DMS79 (cell line): Measurements from ENCODE around the gene PCDHA5.
"Not testable (repeated sequence)": the region's sequence is repeated elsewhere in the genome, so short reads cannot be mapped to it uniquely, and the experiment has no call there.

Experiments
- DNase-seq: peaks from one replicate; lab custom pipeline; 2025; lab: John Stamatoyannopoulos, UW

The PCDHA5 gene

GRCh38 chr5:140821375-140822280, at the start of gene PCDHA5:
Gene PCDHA5 (plus strand): TSS chr5:140821613.
- DNase-seq: no peak

GRCh38 chr5:140780512-140780911, 40.9 kb upstream of the PCDHA5 start:
- no peak for DNase-seq

DNA sequence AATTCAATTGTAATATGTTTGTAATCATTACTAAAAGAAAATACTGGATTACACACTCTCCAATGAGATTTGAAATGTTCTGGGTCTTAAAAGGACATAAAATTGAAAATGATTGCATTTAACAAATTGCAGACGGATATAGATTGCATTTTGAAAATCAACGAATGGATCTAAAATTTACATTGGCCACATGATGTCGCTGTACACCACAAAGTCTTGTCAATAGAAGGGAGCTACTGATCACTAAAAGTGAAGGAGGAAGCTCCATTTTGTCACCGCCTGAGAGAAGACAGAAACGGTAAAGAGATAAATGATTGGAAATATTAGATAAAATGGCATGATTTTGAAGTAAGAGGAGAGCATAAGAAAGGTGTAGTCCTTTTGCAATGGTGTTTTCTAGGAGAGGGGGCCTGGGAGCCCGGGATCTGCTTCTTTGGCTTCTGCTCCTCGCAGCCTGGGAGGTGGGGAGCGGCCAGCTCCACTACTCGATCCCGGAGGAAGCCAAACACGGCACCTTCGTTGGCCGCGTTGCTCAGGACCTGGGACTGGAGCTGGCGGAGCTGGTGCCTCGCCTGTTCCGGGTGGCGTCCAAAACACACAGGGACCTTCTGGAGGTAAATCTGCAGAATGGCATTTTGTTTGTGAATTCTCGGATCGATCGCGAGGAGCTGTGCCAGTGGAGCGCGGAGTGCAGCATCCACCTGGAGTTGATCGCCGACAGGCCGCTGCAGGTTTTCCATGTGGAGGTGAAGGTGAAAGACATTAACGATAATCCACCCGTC, 35.3 kb upstream of the PCDHA5 start, which contains the start of gene PCDHA1:
Gene PCDHA1 (plus strand): TSS at position 236 of the 782 bp plus-strand sequence.
- DNase-seq: no peak

GRCh38 chr5:140787422-140787821, 34.0 kb upstream of the PCDHA5 start:
- not testable (repeated sequence) for DNase-seq

DNA sequence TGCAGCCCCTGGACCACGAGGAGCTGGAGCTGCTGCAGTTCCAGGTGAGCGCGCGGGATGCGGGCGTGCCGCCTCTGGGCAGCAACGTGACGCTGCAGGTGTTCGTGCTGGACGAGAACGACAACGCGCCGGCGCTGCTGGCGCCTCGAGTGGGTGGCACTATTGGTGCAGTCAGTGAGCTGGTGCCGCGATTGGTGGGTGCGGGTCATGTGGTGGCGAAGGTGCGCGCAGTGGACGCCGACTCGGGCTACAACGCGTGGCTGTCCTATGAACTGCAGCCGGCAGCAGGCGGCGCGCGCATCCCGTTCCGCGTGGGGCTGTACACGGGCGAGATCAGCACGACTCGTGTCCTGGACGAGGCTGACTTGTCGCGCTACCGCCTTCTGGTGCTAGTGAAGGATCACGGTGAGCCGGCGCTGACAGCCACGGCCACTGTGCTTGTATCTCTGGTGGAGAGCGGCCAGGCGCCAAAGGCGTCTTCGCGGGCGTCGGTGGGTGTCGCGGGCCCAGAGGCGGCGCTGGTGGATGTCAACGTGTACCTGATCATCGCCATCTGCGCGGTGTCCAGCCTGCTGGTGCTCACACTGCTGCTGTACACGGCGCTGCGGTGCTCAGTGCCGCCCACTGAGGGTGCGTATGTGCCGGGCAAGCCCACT, 33.4 kb upstream of the PCDHA5 start:
- not testable (repeated sequence) for DNase-seq

DNA sequence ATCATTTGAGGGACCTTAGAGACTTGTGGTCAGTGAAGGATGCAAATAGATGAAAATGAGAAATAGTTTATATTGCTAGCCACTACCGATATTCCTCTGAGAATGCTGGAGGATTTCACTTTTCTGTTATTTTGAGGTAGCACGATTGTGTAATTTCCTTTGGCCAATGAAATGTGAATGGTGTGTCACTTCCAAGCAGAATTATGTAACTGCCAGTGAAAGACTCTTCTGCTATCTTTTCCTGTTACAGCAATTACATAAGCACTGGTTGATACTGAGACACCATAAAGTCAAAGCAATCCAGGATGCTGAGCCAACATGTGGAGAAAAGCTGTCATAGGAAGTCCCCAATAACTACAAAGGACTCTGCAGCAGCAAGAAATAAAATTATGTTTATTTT, 30.3 kb upstream of the PCDHA5 start:
- no peak for DNase-seq

DNA sequence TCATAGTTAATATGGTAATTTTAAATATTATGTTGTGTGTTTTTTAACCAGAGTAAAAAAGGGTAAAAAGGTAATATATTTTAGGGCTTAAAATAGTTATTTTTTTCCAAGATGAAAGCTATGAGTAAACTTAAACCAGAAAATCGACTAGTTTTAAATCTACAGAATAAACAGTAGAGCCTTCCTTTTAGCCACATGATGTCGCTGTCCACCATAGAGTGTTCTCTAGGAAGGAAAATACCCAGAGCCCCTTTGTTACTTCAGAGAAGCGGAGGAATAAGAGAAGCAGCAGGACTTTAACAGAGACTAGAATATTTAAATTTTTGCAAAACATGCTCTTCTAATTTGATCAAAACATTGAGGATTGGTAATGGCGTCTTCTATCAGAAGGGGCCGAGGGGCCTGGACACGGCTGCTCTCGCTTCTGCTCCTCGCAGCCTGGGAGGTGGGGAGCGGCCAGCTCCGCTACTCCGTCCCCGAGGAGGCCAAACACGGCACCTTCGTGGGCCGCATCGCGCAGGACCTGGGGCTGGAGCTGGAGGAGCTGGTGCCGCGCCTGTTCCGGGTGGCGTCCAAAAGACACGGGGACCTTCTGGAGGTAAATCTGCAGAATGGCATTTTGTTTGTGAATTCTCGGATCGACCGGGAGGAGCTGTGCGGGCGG, 26.7 kb upstream of the PCDHA5 start, which contains the start of gene PCDHA2:
Gene PCDHA2 (plus strand): TSS at position 258 of the 664 bp plus-strand sequence.
- DNase-seq: no peak

GRCh38 chr5:140795259-140795641, 26.2 kb upstream of the PCDHA5 start:
- DNase-seq: no peak

GRCh38 chr5:140796072-140796717, 25.2 kb upstream of the PCDHA5 start:
- not testable (repeated sequence) for DNase-seq

DNA sequence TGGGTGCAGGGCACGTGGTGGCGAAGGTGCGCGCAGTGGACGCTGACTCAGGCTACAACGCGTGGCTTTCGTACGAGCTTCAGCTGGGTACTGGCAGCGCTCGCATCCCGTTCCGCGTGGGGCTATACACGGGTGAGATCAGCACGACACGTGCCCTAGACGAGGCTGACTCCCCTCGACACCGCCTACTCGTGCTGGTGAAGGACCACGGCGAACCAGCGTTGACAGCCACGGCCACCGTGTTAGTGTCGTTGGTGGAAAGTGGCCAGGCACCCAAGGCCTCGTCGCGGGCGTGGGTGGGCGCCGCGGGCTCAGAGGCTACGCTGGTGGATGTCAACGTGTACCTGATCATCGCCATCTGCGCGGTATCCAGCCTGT, 24.7 kb upstream of the PCDHA5 start:
- no peak for DNase-seq

- no peak for DNase-seq
Measured at GRCh38 chr5:140800816-140801493, 20.5 kb upstream of the PCDHA5 start, which contains the start of gene PCDHA3. Gene PCDHA3 (plus strand): TSS chr5:140801057.

- no peak for DNase-seq
Measured at GRCh38 chr5:140801494-140801841, 19.9 kb upstream of the PCDHA5 start.

DNA sequence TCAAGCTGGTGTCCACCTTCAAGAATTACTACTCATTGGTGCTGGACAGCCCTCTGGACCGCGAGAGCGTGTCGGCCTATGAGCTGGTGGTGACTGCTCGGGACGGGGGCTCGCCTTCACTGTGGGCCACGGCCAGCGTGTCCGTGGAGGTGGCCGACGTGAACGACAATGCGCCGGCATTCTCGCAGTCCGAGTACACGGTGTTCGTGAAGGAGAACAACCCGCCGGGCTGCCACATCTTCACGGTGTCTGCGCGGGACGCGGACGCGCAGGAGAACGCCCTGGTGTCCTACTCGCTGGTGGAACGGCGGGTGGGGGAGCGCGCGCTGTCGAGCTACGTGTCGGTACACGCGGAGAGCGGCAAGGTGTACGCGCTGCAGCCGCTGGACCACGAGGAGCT, 19.0 kb upstream of the PCDHA5 start:
- DNase-seq: not testable (repeated sequence)

DNA sequence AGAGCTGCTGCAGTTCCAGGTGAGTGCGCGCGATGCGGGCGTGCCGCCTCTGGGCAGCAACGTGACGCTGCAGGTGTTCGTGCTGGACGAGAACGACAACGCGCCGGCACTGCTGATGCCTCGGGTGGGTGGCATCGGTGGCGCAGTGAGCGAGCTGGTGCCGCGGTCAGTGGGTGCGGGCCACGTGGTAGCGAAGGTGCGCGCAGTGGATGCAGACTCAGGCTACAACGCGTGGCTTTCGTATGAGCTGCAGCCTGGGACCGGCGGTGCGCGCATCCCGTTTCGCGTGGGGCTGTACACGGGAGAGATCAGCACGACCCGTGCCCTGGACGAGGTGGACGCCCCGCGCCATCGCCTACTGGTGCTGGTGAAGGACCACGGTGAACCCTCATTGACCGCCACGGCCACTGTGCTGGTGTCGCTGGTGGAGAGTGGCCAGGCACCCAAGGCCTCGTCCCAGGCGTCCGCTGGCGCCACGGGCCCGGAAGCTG, 18.6 kb upstream of the PCDHA5 start:
- no peak for DNase-seq

GRCh38 chr5:140806834-140807775, 14.3 kb upstream of the PCDHA5 start, which contains the start of gene PCDHA4:
Gene PCDHA4 (plus strand): TSS chr5:140807068.
- no peak for DNase-seq

DNA sequence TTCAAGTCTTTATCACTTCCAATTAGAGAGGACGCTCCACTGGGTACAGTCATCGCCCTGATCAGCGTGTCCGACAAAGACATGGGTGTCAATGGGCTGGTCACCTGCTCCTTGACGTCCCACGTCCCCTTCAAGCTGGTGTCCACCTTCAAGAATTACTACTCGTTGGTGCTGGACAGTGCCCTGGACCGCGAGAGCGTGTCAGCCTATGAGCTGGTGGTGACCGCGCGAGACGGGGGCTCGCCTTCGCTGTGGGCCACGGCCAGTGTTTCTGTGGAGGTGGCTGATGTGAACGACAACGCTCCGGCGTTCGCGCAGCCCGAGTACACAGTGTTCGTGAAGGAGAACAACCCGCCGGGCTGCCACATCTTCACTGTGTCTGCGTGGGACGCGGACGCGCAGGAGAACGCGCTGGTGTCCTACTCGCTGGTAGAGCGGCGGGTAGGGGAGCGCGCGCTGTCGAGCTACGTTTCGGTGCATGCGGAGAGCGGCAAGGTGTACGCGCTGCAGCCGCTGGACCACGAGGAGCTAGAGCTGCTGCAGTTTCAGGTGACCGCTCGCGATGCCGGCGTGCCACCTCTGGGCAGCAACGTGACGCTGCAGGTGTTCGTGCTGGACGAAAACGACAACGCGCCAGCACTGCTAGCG, 13.0 kb upstream of the PCDHA5 start:
- not testable (repeated sequence) for DNase-seq

DNA sequence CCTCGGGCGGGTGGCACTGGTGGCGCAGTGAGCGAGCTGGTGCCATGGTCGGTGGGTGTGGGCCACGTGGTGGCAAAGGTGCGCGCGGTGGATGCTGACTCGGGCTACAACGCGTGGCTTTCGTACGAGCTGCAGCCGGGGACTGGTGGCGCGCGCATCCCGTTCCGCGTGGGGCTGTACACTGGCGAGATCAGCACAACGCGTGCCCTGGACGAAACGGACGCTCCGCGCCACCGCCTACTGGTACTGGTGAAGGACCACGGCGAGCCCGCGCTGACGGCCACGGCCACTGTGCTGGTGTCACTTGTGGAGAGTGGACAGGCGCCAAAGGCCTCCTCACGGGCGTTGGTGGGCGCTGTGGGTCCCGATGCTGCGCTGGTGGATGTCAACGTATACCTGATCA, 12.5 kb upstream of the PCDHA5 start:
- DNase-seq: no peak

GRCh38 chr5:140822281-140822629, 842 bp downstream of the PCDHA5 start:
- DNase-seq: no peak

- DNase-seq: not testable (repeated sequence)
Measured at GRCh38 chr5:140822969-140823368, 1.6 kb downstream of the PCDHA5 start.
